ENCODE measurements around the gene GPR146. TPM values are rescaled to one million over a fixed set of nuclear protein-coding genes. Genes with fewer than 3 reads are reported as not detected.

The GPR146 gene
- total and polyA plus RNA-seq, 2 of the 4 experiments (the other 2 are of a cell fraction) = 2.2 to 3.4 TPM

- TF ChIP-seq, protein P1, sequence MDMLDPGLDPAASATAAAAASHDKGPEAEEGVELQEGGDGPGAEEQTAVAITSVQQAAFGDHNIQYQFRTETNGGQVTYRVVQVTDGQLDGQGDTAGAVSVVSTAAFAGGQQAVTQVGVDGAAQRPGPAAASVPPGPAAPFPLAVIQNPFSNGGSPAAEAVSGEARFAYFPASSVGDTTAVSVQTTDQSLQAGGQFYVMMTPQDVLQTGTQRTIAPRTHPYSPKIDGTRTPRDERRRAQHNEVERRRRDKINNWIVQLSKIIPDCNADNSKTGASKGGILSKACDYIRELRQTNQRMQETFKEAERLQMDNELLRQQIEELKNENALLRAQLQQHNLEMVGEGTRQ (IDR thresholded peaks at IDR 0.05; ENCODE audit: low read depth, low read length) = no peak
These were observed 2.7 kb downstream of the GPR146 start (continued) for GRCh38 chr7:1046722-1047679.

- Histone ChIP-seq H2AK5ac (ENCODE audit: low read depth, low read length) (no peak overlapping the region), H2BK20ac (ENCODE audit: low read depth, low read length) (no peak overlapping the region), H3K4me3 (ENCODE audit: insufficient read depth, low read depth, low read length) (no peak overlapping the region), H2BK15ac (ENCODE audit: low read depth, low read length) (no peak overlapping the region), H3K23ac (ENCODE audit: low read depth, low read length) (no peak overlapping the region), H3K4me1 (ENCODE audit: control insufficient read depth, insufficient read depth, low read length) (no peaks in the 10 kb centered on the region; the same call in 1 of the 2 replicates), H3K27ac (ENCODE audit: insufficient read depth, low read length) (no peak overlapping the region), H4K91ac (ENCODE audit: insufficient read depth, low read depth, low read length) (no peak overlapping the region), H3K36me3 (ENCODE audit: control insufficient read depth, insufficient read depth, low read length) (no peaks in the 10 kb centered on the region), H4K5ac (ENCODE audit: low read depth, low read length) (no peak overlapping the region), H3K9me3 (ENCODE audit: control insufficient read depth, insufficient read depth, low read length) (no peaks in the 10 kb centered on the region), H3K9me1 (ENCODE audit: insufficient read depth, low read length) (no peaks in the 10 kb centered on the region), H2BK120ac (ENCODE audit: low read depth, low read length) (no peak overlapping the region), H4K20me1 (ENCODE audit: insufficient read depth, low read length) (peaks cover 20% of the 10 kb centered on the region), H2AFZ (replicated peaks; ENCODE audit: low read length, poor library complexity) (no peak overlapping the region), H3K9ac (ENCODE audit: low read depth, low read length) (no peak overlapping the region), H3K56ac (ENCODE audit: extremely low read depth, insufficient read depth, low read length) (no peak overlapping the region), H2BK5ac (ENCODE audit: low read depth, low read length, poor library complexity, severe bottlenecking) (no peak overlapping the region), H4K8ac (ENCODE audit: low read depth in 2 of 2, low read length in 2 of 2) (no peak overlapping the region), H3K27me3 (ENCODE audit: control insufficient read depth, insufficient read depth, low read length) (no peaks in the 10 kb centered on the region), H3K4ac (ENCODE audit: low read depth, low read length) (no peak overlapping the region), H3K14ac (replicated peaks; ENCODE audit: low read depth, low read length) (no peak overlapping the region), H3K4me2 (ENCODE audit: low read depth, low read length) (no peak overlapping the region), H3K18ac (ENCODE audit: low read depth, low read length) (no peak overlapping the region), H3K79me1 (ENCODE audit: low read depth in 1 of 2, low read length in 2 of 2) (peaks cover 3 to 20% of the 10 kb centered on the region in 2 experiments; a peak in 1 of 4 replicates), H2AK9ac (replicated peaks; ENCODE audit: low read depth, low read length, poor library complexity) (no peak overlapping the region)
- 100% methylated on average over 3 of the region's 23 CpGs; no CpG with 5 or more reads in 1 of the 2 experiments for WGBS, 2 experiments (ENCODE audit: extremely low coverage in 2 of 2, insufficient read length in 1 of 2)
- no TSS peak for BruUV-seq (replicated peaks)
- POLR2A ChIA-PET (ENCODE audit: unreplicated experiment) = no interaction called here
- no peak for DNase-seq
- in situ Hi-C loops (cut with MboI; ENCODE audit: low sequenced_read_pairs) (no loop called here), intact Hi-C loops (cut with micrococcal nuclease) (loop anchor here (10.0 kb wide), 1 partner anchor 144 kb away; no protein-coding TSS in a partner anchor), dilution Hi-C loops (cut with HindIII; ENCODE audit: low sequenced_read_pairs, unreplicated experiment) (no loop called here)
- CTCF ChIA-PET = no interaction called here
- no peak for ATAC-seq (ENCODE audit: low read depth)
- TF ChIP-seq RAD21 (IDR thresholded peaks at IDR 0.05; ENCODE audit: low read length) (no peak), CEBPB (IDR thresholded peaks at IDR 0.05; ENCODE audit: low read depth, low read length) (no peak), SMC3 (IDR thresholded peaks at IDR 0.05; ENCODE audit: low read depth, low read length) (no peak), MXI1 (IDR thresholded peaks at IDR 0.05; ENCODE audit: borderline replicate concordance, low read depth, low read length) (no peak), FOS (IDR thresholded peaks at IDR 0.05; ENCODE audit: low read depth, low read length) (no peak), CHD1 (IDR thresholded peaks at IDR 0.05; ENCODE audit: low read depth, low read length) (no peak), ELK1 (IDR thresholded peaks at IDR 0.05; ENCODE audit: borderline replicate concordance, low read depth, low read length) (no peak), MAZ (IDR thresholded peaks at IDR 0.05; ENCODE audit: borderline replicate concordance, low read depth, low read length) (no peak), CTCF (conservative IDR thresholded peaks at IDR 0.05; ENCODE audit: low read depth, low read length) (no peak)
These were observed 4.8 kb downstream of the GPR146 start for GRCh38 chr7:1049006-1049741.
